Esophagus muscularis mucosa (tissue), 4 donors: ENCODE data around the gene PREX1.

Experiments used
- EP300 ChIP-seq: sonication (generic); formaldehyde crosslinking; IDR thresholded peaks from one replicate; pipeline ENCODE4 v1.6.1; 2017; ENCODE audit warnings: antibody characterized with exemption
- POLR2A ChIP-seq: fragments of 450-650 bp; IDR thresholded peaks from one replicate; pipeline ENCODE4 v1.6.1; 2017; ENCODE audit warnings: antibody characterized with exemption, moderate library complexity, mild to moderate bottlenecking, low read depth
- TF ChIP-seq, protein P1 (sequence below), 3 experiments: fragments of 200-600 bp in 2 of 3; fragments of 450-650 bp in 1 of 3; sonication (generic) in 2 of 3; IDR thresholded peaks; one replicate each; pipeline ENCODE4 v1.5.1; 2017 to 2019; ENCODE audit warnings: antibody characterized with exemption in 3 of 3, mild to moderate bottlenecking in 2 of 3, moderate library complexity in 1 of 3

DNA sequence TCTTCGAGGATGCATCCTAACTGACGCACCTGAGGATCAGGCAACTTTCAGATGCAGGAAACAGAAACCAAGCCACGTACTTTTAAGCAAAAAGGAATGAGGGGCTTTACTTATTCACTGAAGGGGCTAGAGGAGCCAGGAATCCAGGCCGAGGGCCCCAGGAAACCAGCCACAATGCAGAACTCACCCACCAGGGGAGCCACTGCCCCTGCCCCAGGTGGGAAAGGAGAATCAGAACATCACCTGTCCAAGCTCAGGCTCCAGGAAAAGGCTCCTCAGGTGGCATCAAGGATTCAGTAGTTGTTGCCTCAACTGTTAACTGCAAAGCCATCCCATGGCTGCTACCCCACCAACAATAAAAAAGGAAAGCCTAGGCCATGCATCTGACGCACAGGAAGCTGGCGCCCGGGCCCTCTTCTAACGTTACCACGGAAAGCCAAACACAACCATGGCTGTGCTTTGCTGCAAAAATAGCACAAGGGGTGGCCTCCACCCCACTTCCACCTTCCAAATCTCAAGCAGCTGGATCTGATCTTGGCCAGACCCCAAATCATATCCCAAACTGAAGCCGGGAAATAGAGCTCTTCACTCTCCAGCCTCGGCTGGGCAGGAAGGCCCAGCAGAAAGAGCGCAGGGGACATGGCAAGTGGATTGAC is 121.0 kb downstream of the PREX1 start:
- TF ChIP-seq POLR2A: no peak
- TF ChIP-seq EP300: no peak
- TF ChIP-seq, protein P1, sequence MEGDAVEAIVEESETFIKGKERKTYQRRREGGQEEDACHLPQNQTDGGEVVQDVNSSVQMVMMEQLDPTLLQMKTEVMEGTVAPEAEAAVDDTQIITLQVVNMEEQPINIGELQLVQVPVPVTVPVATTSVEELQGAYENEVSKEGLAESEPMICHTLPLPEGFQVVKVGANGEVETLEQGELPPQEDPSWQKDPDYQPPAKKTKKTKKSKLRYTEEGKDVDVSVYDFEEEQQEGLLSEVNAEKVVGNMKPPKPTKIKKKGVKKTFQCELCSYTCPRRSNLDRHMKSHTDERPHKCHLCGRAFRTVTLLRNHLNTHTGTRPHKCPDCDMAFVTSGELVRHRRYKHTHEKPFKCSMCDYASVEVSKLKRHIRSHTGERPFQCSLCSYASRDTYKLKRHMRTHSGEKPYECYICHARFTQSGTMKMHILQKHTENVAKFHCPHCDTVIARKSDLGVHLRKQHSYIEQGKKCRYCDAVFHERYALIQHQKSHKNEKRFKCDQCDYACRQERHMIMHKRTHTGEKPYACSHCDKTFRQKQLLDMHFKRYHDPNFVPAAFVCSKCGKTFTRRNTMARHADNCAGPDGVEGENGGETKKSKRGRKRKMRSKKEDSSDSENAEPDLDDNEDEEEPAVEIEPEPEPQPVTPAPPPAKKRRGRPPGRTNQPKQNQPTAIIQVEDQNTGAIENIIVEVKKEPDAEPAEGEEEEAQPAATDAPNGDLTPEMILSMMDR (IDR thresholded peaks at IDR 0.05): no peak
